GM12892 (cell line): ENCODE data around the gene FTCD.

Experiments used
- POLR2A ChIP-seq: IDR thresholded peaks from 2 replicates; pipeline ENCODE4 v1.6.1; 2011; ENCODE audit warnings: low read depth, low read length, control low read depth
- POLR2AphosphoS5 ChIP-seq: IDR thresholded peaks from 2 replicates; pipeline ENCODE4 v1.6.1; 2011; ENCODE audit warnings: low read depth, low read length, control low read depth
- TAF1 ChIP-seq: IDR thresholded peaks from 2 replicates; pipeline ENCODE4 v1.6.1; 2011; ENCODE audit warnings: low read depth, mild to moderate bottlenecking, control low read depth, low read length, borderline replicate concordance

DNA sequence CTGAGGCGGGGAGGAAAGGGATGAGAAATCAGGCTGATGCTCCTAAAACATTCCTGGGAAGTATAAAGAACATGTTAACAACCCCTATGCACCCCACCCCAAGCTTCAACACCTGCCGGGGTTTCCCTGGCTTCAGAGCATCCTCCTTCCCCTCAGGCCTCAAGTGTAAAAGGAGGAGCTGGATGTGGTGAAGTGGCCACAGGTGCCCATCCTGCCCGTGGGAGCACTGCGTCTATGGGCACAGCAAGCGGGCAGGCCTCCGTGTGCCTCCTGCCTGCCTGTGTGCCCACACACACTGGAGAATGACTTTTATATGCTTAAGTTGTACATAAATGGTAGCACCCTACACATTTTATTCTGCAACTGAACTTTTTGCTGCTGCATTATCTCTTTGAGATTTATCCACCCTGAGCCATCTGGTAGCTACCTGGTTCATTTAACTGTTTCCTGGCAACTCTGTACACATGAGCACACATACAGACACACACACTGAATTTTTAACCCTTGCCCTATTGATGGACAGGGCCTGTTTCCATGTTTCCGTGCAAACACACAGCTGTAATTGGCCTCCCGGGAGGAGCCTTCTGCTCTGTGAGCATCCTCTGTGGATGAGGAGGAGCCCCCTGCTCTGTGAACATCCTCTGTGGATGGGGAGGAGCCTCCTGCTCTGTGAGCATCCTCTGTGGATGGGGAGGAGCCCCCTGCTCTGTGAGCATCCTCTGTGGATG, 13.4 kb upstream of the FTCD start:
- TF ChIP-seq POLR2AphosphoS5 (no peak), POLR2A (no peak), TAF1 (no peak)
